GM23338 (cell line): ENCODE measurements around the gene RIOK1. TPM values are rescaled to one million over a fixed set of nuclear protein-coding genes. Genes with fewer than 3 reads are reported as not detected.
A peak's percentile ranks its signal among the peaks of the same experiment; 100 is the strongest.

ENCODE experiments used
- ATAC-seq: fragments of 200-7000 bp; cut with Tn5 transposase; 3 replicates; pipeline ENCODE4 v1.9.1; 2020
- DNase-seq: peaks from one replicate; pipeline ENCODE4 v3.0.0-alpha.2; 2015; ENCODE audit warnings: low spot score
- H2AFZ ChIP-seq: fragments of 200-600 bp; sonication (generic); 2 replicates; pipeline ENCODE4 v1.8.0; 2016; ENCODE audit warnings: antibody characterized with exemption, mild to moderate bottlenecking, moderate library complexity
- H3F3A ChIP-seq: fragments of 200-600 bp; sonication (generic); replicated peaks from 2 replicates; pipeline ENCODE4 v1.8.0; 2017; ENCODE audit warnings: antibody characterized with exemption, mixed run types, low read depth
- H3K27ac ChIP-seq: fragments of 200-600 bp; sonication (generic); 2 replicates; pipeline ENCODE4 v1.6.1; 2016; ENCODE audit warnings: low read depth
- H3K27me3 ChIP-seq: fragments of 200-600 bp; sonication (generic); 2 replicates; pipeline ENCODE4 v1.8.0; 2016; ENCODE audit warnings: mild to moderate bottlenecking, mixed run types, moderate library complexity; ENCODE audit not compliant: insufficient read depth
- H3K36me3 ChIP-seq: fragments of 200-600 bp; sonication (generic); 2 replicates; pipeline ENCODE4 v1.8.0; 2016; ENCODE audit warnings: mild to moderate bottlenecking; ENCODE audit not compliant: insufficient read depth
- H3K4me1 ChIP-seq: fragments of 200-600 bp; sonication (generic); 2 replicates; pipeline ENCODE4 v1.8.0; 2016; ENCODE audit warnings: mild to moderate bottlenecking, moderate library complexity; ENCODE audit not compliant: insufficient read depth
- H3K4me2 ChIP-seq: fragments of 200-600 bp; sonication (generic); 2 replicates; pipeline ENCODE4 v1.7.1; 2017; ENCODE audit warnings: mixed run types
- H3K4me3 ChIP-seq: fragments of 200-600 bp; sonication (generic); 2 replicates; pipeline ENCODE4 v1.6.1; 2016; ENCODE audit warnings: mixed run types
- H3K79me2 ChIP-seq: fragments of 200-600 bp; sonication (generic); replicated peaks from 2 replicates; pipeline ENCODE4 v1.8.0; 2017; ENCODE audit warnings: mild to moderate bottlenecking; ENCODE audit not compliant: insufficient read depth
- H3K9me2 ChIP-seq: fragments of 200-600 bp; sonication (generic); 2 replicates; pipeline ENCODE4 v1.8.0; 2017; ENCODE audit not compliant: insufficient read depth
- H4K20me1 ChIP-seq: fragments of 200-600 bp; sonication (generic); replicated peaks from 2 replicates; pipeline ENCODE4 v1.8.0; 2017; ENCODE audit warnings: mild to moderate bottlenecking; ENCODE audit not compliant: insufficient read depth
- H3K27ac Mint-ChIP-seq: 2 replicates; pipeline ENCODE4 v1.8.0; 2020; ENCODE audit warnings: inconsistent platforms, mild to moderate bottlenecking, moderate library complexity, mixed read lengths
- H3K27me3 Mint-ChIP-seq: 3 replicates; pipeline ENCODE4 v1.8.0; 2022; ENCODE audit warnings: low read depth, mild to moderate bottlenecking, moderate library complexity, mixed read lengths, inconsistent platforms; ENCODE audit not compliant: insufficient read depth, poor library complexity
- H3K36me3 Mint-ChIP-seq: 3 replicates; pipeline ENCODE4 v1.8.0; 2021; ENCODE audit warnings: low read depth, mild to moderate bottlenecking, inconsistent platforms, moderate library complexity, mixed read lengths
- H3K4me1 Mint-ChIP-seq: 3 replicates; pipeline ENCODE4 v1.8.0; 2020; ENCODE audit warnings: mild to moderate bottlenecking, inconsistent platforms, mixed read lengths
- H3K4me3 Mint-ChIP-seq: 3 replicates; pipeline ENCODE4 v1.8.0; 2021; ENCODE audit warnings: moderate library complexity, mild to moderate bottlenecking, inconsistent platforms, mixed read lengths
- H3K9me3 Mint-ChIP-seq: 3 replicates; pipeline ENCODE4 v1.8.0; 2020; ENCODE audit warnings: moderate library complexity, mild to moderate bottlenecking, inconsistent platforms, mixed read lengths
- EZH2 ChIP-seq: fragments of 200-600 bp; sonication (generic); IDR thresholded peaks from one replicate; pipeline ENCODE4 v1.8.0; 2017; ENCODE audit warnings: antibody characterized with exemption, mild to moderate bottlenecking, low read depth; ENCODE audit not compliant: unreplicated experiment
- EZH2phosphoT487 ChIP-seq: fragments of 200-600 bp; sonication (generic); IDR thresholded peaks from one replicate; pipeline ENCODE4 v1.8.1; 2018; ENCODE audit warnings: antibody characterized with exemption; ENCODE audit not compliant: unreplicated experiment
- STAT1 ChIP-seq: IDR thresholded peaks from one replicate; pipeline ENCODE4 v1.6.1; 2016; ENCODE audit warnings: antibody characterized with exemption; ENCODE audit not compliant: unreplicated experiment
- polyA plus RNA-seq: library from polyadenylated mRNA; unstranded; fragments of >200 nt; fragmentation: Nextera tagmentation; extraction: Ambion mirVana; gene quantifications from 2 replicates; pipeline ENCODE4 v1.2.1, GENCODE V29; 2016
- total RNA-seq: library from RNA; depleted of rRNA; stranded (reverse); fragments of >200 nt; shearing (Covaris generic); gene quantifications from 2 replicates; pipeline ENCODE4 v1.2.3, GENCODE V29; 2014
- TF ChIP-seq, protein P1 (sequence below): IDR thresholded peaks from 2 replicates; pipeline ENCODE4 v1.6.1; 2016; ENCODE audit warnings: antibody characterized with exemption
- TF ChIP-seq, protein P2 (sequence below): IDR thresholded peaks from one replicate; pipeline ENCODE4 v1.6.1; 2018; ENCODE audit warnings: antibody characterized with exemption; ENCODE audit not compliant: unreplicated experiment
- TF ChIP-seq, protein P3 (sequence below): fragments of 250-450 bp; sonication (Bioruptor Pico); IDR thresholded peaks from 2 replicates; pipeline ENCODE4 v1.5.0; 2020; ENCODE audit warnings: mild to moderate bottlenecking, moderate library complexity

The RIOK1 gene
- total and polyA plus RNA-seq, 2 experiments from 2014 or later: 15.5 to 34.3 TPM

DNA sequence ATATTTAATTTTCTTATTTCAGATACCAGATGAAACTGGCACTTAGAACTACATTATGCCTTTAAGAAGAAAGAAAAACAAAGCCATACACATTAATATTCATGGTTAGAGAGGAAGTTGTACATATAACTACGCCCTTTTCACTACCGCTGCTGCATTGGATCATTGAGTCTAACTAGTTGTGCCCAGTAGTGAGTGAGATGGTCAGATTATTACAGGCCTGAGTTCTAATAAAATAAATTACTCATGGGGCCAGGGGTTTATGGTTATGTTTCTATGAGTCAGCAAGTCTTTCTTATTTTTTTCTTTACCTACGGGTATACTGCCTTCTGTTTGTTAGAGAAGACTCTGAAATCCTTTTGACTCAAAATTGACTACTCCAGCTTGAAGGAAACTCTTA is 11.5 kb downstream of the RIOK1 start:
- no peaks in the 10 kb centered on the region for H3K4me1 Mint-ChIP-seq
- ATAC-seq (no peak), DNase-seq (no peak)
- peaks cover 66% of the 10 kb centered on the region for H3K36me3 Mint-ChIP-seq
- Histone ChIP-seq H4K20me1 (0 out of 2 replicates have a peak, but pooled peaks cover 12% of the 10 kb centered on the region), H3K9me2 (no peaks in the 10 kb centered on the region), H3K4me3 (no peak overlapping the region), H2AFZ (no peak overlapping the region), H3K4me1 (no peaks in the 10 kb centered on the region), H3F3A (no peaks in the 10 kb centered on the region), H3K4me2 (no peak overlapping the region), H3K36me3 (peaks cover 80% of the 10 kb centered on the region), H3K27ac (no peak overlapping the region), H3K27me3 (no peaks in the 10 kb centered on the region), H3K79me2 (0 out of 2 replicates have a peak, but pooled peaks cover 5% of the 10 kb centered on the region)
- no peaks in the 10 kb centered on the region for H3K9me3 Mint-ChIP-seq
- H3K4me3 Mint-ChIP-seq: no peak overlapping the region
- peak overlapping the region; percentile 65 for H3K27ac Mint-ChIP-seq
- H3K27me3 Mint-ChIP-seq: no peaks in the 10 kb centered on the region
- TF ChIP-seq, protein P1, sequence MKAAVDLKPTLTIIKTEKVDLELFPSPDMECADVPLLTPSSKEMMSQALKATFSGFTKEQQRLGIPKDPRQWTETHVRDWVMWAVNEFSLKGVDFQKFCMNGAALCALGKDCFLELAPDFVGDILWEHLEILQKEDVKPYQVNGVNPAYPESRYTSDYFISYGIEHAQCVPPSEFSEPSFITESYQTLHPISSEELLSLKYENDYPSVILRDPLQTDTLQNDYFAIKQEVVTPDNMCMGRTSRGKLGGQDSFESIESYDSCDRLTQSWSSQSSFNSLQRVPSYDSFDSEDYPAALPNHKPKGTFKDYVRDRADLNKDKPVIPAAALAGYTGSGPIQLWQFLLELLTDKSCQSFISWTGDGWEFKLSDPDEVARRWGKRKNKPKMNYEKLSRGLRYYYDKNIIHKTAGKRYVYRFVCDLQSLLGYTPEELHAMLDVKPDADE: no peak
- TF ChIP-seq STAT1: no peak
- no peak for TF ChIP-seq EZH2phosphoT487
- TF ChIP-seq, protein P2, sequence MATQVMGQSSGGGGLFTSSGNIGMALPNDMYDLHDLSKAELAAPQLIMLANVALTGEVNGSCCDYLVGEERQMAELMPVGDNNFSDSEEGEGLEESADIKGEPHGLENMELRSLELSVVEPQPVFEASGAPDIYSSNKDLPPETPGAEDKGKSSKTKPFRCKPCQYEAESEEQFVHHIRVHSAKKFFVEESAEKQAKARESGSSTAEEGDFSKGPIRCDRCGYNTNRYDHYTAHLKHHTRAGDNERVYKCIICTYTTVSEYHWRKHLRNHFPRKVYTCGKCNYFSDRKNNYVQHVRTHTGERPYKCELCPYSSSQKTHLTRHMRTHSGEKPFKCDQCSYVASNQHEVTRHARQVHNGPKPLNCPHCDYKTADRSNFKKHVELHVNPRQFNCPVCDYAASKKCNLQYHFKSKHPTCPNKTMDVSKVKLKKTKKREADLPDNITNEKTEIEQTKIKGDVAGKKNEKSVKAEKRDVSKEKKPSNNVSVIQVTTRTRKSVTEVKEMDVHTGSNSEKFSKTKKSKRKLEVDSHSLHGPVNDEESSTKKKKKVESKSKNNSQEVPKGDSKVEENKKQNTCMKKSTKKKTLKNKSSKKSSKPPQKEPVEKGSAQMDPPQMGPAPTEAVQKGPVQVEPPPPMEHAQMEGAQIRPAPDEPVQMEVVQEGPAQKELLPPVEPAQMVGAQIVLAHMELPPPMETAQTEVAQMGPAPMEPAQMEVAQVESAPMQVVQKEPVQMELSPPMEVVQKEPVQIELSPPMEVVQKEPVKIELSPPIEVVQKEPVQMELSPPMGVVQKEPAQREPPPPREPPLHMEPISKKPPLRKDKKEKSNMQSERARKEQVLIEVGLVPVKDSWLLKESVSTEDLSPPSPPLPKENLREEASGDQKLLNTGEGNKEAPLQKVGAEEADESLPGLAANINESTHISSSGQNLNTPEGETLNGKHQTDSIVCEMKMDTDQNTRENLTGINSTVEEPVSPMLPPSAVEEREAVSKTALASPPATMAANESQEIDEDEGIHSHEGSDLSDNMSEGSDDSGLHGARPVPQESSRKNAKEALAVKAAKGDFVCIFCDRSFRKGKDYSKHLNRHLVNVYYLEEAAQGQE: no peak
- TF ChIP-seq, protein P3, sequence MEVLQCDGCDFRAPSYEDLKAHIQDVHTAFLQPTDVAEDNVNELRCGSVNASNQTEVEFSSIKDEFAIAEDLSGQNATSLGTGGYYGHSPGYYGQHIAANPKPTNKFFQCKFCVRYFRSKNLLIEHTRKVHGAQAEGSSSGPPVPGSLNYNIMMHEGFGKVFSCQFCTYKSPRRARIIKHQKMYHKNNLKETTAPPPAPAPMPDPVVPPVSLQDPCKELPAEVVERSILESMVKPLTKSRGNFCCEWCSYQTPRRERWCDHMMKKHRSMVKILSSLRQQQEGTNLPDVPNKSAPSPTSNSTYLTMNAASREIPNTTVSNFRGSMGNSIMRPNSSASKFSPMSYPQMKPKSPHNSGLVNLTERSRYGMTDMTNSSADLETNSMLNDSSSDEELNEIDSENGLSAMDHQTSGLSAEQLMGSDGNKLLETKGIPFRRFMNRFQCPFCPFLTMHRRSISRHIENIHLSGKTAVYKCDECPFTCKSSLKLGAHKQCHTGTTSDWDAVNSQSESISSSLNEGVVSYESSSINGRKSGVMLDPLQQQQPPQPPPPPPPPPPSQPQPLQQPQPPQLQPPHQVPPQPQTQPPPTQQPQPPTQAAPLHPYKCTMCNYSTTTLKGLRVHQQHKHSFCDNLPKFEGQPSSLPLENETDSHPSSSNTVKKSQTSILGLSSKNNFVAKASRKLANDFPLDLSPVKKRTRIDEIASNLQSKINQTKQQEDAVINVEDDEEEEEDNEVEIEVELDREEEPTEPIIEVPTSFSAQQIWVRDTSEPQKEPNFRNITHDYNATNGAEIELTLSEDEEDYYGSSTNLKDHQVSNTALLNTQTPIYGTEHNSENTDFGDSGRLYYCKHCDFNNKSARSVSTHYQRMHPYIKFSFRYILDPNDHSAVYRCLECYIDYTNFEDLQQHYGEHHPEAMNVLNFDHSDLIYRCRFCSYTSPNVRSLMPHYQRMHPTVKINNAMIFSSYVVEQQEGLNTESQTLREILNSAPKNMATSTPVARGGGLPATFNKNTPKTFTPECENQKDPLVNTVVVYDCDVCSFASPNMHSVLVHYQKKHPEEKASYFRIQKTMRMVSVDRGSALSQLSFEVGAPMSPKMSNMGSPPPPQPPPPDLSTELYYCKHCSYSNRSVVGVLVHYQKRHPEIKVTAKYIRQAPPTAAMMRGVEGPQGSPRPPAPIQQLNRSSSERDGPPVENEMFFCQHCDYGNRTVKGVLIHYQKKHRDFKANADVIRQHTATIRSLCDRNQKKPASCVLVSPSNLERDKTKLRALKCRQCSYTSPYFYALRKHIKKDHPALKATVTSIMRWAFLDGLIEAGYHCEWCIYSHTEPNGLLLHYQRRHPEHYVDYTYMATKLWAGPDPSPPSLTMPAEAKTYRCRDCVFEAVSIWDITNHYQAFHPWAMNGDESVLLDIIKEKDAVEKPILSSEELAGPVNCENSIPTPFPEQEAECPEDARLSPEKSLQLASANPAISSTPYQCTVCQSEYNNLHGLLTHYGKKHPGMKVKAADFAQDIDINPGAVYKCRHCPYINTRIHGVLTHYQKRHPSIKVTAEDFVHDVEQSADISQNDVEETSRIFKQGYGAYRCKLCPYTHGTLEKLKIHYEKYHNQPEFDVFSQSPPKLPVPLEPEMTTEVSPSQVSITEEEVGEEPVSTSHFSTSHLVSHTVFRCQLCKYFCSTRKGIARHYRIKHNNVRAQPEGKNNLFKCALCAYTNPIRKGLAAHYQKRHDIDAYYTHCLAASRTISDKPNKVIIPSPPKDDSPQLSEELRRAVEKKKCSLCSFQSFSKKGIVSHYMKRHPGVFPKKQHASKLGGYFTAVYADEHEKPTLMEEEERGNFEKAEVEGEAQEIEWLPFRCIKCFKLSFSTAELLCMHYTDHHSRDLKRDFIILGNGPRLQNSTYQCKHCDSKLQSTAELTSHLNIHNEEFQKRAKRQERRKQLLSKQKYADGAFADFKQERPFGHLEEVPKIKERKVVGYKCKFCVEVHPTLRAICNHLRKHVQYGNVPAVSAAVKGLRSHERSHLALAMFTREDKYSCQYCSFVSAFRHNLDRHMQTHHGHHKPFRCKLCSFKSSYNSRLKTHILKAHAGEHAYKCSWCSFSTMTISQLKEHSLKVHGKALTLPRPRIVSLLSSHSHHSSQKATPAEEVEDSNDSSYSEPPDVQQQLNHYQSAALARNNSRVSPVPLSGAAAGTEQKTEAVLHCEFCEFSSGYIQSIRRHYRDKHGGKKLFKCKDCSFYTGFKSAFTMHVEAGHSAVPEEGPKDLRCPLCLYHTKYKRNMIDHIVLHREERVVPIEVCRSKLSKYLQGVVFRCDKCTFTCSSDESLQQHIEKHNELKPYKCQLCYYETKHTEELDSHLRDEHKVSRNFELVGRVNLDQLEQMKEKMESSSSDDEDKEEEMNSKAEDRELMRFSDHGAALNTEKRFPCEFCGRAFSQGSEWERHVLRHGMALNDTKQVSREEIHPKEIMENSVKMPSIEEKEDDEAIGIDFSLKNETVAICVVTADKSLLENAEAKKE: no peak
- TF ChIP-seq EZH2: no peak
